ENCODE data around the gene MAP7.
"Not testable (repeated sequence)": the region's sequence is repeated elsewhere in the genome, so short reads cannot be mapped to it uniquely, and the experiment has no call there.

MAP7 gene

DNA sequence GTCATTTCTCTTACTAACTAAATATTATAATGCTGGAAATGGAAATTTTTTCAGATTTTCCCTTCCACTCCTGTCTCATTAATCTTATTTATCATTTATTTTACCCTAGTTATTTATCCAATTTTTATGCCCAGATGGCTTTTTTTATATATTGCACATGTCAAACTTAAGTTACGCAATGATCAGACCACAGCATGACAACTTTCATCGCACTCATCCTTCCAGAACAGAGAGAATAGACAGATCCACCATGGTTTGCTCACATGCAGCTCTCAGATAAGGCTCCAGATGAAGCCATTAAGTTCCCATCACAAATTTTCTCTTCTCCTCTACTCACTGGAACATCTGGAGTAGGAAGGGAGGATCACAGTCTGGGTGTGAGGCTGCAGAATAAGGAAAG, 48.7 kb downstream of the MAP7 start:
- DNase-seq = no peak

DNA sequence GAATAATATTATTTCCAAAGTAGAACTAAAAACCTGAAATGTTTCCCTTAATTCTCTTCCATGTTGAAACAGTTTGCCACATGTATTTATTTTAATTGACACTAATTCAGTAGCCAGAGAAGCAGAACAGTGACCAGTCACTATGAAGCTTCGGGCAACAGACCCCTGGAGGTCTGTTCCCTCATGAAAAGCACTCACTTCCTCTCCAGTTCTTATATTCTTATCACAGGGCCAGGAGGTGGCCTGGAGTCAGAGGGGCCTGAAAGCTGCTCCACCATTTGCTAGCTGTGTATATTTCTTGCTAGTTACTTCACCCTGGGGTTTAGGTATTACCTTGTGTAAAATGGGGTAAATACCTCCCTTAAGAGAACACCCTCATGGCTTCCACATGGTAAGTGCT, 49.1 kb downstream of the MAP7 start:
- DNase-seq = no peak

DNA sequence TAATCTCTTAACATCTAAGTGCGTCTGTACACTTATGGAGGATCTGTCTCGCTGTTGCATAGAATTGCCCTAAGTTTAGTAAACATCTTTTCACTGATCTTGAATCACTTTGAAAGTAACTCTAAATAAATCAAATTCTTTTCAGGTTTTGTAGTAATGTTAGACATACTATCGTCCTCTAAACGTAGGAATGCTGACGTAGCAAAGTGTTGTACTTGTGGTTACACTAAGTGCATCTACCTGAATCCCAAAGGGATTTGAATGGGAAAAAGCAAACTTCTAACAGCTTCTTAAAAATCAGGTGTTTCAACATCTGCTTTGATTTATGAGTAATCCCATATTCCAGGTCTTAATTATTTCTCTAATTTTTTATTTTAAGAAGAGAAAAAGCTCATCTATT, 49.8 kb downstream of the MAP7 start:
- DNase-seq = no peak

DNA sequence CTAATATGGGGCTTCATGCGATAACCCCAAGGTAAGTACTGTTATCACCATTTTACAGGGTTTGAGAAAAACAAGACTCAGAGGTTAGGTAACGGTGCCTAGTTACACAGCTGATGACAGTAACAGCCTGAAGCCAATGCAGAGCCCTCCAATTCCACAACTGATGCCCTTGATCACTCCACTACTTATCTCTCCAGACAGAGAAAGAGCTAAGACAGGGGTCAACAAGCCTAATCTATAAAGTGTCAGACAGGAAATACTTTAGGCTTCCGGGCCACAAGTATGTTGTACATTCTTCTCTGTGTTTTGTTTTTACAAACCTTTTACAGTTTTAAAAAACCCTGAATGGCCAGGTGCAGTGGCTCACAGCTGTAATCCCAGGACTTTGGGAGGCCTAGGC, 50.9 kb downstream of the MAP7 start:
- DNase-seq = no peak

DNA sequence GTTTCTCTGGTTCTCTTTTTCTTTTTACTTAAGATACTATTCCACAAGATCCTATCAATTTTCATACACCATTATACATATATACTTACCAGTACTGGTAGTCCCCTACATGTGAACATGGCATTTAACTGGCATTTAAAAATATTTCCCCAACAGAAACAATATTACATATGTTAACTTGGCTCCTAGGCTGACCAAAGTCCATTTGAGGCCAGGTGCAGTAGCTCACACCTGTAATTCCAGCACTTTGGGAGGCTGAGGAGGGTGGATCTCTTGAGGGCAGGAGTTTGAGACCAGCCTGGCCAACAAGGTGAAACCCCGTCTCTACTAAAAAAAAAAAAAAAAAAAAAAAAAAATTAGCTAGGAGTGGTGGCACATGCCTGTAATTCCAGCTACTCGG, 53.8 kb downstream of the MAP7 start:
- DNase-seq = not testable (repeated sequence)

DNA sequence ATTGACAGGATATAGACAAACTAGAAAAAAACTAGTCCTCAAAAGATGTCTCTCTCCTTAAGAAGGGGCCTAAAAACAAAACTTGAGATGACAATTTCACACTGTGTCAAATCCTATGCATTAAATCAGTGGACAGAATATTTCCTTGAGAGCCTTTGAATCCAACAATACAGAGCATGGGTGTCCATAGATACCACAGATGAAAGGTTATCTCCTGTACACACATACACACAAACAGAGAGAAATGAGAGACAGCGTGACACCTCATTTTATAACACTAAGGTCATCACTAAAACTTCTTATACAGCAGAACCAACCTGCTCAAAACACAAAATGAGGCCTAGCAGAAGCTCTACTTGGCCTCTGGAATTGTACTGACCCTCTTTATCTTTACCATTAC, 55.5 kb downstream of the MAP7 start:
- DNase-seq = no peak

DNA sequence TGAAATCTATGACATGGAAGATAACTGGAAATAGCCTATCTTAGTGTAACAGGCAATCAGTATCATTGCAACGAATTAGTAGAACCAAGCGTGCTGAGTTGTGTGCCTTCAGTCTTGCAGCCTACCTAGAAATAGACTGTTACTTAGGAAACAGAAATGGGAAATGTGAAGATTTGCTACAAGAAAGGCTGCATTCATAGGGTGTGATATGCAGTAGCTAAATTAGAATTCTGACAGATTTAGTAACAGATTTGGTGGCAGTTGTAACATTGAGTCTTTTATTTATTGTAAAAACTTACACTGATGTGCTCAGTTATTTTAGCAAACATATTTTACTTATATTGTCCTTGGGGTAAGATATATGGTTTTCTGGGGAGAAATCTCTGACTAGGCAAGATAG, 56.2 kb downstream of the MAP7 start:
- DNase-seq = no peak

DNA sequence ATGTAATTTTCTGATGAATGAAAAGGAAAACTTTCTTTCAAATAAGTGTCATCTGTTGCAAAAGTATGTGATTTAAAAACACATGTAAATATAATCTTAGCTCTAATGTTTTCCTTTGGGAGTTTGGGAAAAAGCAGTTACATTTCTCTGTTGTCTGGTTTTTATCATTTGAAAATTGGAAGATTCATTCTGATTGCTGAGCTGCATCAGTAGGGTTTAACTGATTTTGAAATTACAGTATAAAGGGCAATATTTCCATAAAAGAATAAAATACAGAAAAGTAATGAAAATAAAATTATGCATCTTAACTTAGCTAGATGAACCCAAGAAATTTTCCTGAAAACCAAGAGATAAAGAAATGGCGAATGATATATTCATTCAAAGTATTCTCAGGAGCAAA, 57.8 kb downstream of the MAP7 start:
- no peak for DNase-seq

DNA sequence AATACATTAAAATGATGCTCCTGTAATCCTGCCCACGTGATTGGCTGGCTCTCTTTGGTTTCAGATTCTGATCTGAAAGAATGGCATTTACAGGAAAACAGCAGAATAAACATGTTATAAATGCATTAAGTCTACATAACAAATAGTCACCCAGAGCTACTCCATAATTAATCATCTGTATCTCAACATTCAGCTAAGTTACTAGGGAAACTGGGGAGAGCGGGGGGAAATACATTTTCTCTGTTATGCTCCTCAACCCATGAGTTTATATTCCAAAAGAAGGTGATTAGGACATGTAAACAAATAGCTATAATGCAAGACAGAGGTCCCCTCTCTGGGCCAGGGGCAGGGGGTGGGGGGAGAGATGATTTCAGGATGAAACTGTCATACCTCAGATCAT, 58.5 kb downstream of the MAP7 start:
- no peak for DNase-seq

DNA sequence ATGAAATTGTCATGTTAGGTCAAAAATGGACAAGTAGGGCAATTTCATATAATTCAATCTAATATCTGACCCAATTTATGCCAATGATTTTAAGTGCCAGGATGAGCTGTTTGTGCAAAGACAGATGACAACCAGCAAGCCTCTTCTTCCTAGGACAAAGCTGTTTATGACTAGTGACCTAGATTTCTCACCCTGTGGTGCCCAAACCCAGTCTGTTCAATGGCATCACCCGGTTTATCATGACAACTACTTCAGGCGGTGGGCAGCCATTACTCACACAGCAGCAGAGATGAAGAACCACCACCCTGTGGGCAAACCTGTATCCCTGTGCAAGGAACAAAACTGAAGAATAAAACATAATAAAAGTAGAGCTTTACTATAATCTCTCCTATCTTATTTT, 59.0 kb downstream of the MAP7 start:
- no peak for DNase-seq

DNA sequence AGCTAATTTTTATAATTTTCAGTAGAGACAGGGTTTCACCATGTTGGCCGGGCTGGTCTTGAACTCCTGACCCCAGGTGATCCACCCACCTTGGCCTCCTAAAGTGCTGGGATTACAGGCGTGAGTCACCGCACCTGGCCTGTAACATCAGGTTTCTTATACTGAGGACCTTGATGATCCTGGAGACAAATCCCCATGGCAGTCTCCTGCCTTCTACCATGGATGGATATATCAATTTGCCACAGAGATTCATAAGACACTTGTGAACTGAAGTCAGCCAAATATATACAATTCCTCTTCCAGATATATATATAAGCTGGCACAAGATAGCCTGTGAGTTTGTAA, 60.6 kb downstream of the MAP7 start:
- DNase-seq = not testable (repeated sequence)

DNA sequence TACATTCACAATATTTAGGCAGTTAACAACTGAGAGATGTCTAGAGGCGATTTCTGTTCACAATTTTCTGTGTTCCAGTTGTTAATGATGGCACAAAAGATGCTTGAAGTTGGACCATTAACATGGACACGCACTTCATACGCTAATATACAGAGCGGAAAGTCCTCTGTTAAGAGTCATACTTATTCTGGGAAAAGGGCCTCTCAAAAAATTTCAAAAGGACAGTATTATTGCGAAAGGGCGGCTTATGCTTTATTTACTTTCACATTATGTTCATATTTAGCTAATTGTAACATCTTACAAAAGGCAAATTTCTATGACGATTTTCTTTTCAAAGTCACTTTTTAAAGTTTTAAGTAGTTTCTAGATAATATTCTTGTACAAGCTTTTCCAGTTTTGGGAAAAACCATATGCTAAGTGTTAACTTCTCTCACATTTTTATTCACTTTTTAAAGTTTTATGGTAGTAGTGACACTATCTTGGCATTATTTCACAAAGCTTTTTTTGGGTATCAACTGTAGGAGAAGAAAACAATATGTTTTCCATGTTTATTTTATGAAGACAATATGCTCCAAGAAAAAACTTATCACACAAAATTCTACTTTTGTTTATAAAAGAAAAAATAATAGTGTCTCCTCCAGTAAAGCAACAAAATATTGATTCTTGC, 62.3 kb downstream of the MAP7 start:
- no peak for DNase-seq

DNA sequence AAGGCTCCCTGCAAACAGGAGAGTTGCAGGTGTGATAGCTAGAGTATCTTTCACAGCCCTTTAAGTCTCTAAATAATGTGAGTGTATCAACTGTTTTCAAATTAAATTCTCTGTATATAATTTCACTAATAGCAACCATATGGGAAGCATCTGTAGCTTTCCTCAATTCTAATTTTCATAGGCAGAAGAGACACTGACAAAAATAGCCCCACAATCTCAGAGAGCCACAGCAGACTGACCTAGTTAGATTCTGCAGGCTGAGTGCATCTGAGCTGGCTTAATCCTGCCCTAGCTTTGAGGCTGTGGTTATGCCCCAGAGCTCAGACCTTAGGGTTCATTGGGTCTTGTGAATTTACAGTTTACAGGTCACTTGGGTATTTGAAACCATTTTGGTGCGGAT, 63.9 kb downstream of the MAP7 start:
- DNase-seq = peak; percentile 21

DNA sequence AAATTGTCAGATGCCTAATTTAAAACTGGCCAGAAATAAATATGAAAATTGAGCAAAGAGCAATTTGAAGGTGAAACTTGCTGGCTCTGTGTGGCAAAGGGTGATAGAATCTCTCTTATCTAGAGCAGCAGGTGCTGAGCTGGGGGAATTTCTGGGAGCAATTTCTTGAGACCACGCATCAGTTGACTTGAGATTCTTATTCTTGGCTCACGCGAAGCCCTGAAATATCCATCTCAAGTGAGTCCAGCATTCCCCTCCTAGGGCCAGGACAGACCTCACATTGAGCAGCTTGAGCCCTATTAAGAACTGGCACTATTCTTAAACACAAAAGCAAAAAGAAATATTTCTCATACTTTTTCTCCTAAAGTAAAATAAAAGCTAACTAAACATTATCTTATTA, 66.3 kb downstream of the MAP7 start:
- no peak for DNase-seq

DNA sequence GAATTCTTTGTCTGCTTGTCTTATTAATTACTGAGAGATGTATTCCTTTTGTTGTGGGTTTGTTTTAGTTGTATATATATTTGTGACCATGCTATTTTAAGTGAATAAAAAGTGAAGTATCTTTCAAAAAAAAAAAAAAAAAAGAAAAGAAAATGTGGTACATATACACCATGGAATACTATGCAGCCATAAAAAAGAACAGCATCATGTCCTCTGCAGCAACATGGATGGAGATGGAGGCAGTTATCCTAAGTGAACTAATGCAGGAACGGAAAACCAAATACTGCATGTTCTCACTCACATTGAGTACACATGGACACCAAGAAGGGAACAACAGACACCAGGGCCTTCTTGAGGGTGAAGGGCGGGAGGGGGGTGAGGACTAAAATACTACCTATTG, 67.2 kb downstream of the MAP7 start:
- DNase-seq = not testable (repeated sequence)

DNA sequence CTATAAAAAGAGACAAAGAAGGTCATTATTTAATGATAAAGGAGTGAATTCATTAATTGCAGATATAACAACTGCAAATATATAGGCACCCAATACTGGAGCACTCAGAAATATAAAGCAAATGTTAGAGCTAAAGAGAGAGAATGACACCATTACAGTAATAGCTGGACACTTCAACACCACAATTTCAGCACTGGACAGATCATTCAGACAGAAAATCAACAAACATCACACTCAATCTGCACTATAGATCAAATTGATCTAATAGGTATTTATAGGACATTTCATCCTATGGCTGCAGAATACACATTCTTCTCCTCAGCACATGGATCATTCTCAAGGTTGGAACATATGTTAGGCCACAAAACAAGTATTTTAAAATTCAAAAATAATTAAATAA, 72.7 kb downstream of the MAP7 start:
- no peak for DNase-seq

DNA sequence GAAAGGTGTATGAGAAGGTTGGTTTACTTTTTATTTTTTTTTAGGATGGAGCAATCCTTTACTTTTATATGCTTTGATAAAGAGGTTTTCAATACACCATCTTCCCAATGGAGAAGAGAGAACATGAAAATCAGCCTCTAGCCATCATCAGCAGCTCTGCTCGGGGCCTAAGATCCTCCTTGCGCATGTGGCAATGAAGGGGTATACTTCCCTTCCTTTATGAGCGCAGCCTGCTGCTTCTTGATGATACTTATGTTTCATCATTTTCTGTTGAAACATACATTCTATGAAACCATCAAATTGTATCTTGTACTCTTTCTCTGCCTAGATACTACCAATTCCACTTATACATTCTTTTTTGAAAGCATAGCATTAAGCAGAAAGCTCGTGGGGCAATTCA, 74.5 kb downstream of the MAP7 start:
- DNase-seq = no peak

DNA sequence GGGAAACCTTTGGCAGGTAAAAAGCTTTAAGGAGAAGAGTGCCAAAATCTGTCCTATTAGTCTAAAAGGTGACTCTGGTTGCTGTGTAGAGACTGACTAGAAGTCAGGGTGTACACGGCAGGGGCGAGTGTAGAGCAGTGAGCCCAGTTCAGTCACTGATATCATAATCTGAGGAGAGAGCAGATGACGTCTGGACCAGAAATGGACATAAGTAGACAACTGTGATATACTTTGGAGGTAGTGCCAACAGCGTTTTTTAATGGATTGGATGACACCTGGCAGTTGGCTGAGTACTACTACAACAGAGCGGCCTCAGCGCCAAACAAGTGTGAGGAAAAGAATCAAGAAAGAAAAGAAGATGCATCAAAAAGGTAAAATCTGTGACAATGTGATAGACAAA, 76.0 kb downstream of the MAP7 start:
- DNase-seq = no peak

DNA sequence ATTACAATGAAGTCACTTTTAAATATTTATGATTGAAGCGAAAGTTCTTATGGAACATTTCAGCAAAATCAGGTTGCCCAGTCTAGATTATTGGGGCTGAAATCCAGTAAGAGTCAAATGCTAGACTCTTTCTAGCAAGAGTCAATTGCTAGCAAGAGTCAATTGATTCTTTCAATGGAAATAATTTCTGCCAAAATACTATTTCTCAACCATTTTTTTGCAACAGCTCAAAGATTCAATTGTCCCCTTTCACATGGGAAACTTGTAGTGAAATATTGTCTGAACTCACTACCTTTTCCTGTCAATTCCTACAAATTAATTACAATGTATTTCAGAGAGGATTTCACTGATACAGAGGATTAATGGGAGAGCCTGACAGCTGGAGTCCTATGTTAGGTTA, 78.3 kb downstream of the MAP7 start:
- DNase-seq = no peak

DNA sequence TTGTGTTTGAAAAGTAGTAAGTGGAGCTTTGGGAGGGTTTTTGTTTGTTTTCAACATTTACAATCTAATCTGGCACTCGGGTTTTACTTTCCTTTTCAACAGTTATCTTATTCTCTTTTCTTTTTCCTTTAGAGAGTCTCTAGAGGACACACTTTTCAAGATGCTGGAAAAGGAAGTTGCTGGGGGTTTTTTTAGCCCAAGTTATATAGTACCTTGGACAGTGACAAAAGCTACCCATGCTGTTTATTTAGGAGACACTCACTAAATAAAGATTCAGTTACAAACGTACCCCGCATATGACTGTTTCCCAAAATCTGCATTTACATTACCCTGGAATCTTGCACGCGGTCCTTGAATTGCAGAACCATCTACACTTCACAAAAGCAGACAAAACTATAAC, 78.8 kb downstream of the MAP7 start:
- DNase-seq = no peak

DNA sequence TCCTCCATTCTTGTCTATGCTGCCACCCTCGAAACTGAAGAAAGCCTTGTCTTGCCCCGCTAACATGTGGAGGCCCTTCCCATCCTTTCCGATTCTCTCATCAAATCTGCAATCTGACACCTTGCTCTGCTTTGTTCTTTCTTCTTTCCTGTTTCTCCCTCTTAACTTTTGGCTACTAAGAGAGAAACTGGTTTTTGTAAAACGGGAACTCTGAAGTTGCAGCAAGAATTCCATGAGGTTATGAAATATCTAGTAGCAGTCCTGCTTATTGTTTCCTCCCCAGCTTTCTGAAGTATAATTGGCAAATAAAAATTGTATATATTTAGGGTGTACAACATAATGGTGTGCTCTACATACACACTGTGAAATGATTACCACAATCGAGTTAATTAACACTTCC, 80.2 kb downstream of the MAP7 start:
- DNase-seq = no peak

DNA sequence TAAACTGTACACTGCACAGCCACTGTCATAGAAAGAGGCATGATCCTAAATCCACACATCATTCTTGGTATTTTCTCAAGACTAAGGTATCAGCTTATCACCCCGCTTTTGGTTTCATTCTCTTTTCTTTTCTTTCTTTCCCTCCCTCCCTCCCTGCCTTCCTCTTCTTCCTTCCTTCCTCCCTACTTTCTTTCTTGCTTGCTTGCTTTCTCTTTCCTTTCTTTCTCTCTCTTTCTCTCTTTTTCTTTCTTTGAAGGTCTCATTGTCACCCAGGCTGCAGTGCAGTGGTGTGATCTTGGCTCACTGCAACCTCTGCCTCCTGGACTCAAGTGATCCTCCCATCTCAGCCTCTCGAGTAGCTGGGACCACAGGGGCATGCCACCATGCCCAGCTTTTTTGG, 81.1 kb downstream of the MAP7 start:
- DNase-seq = no peak

DNA sequence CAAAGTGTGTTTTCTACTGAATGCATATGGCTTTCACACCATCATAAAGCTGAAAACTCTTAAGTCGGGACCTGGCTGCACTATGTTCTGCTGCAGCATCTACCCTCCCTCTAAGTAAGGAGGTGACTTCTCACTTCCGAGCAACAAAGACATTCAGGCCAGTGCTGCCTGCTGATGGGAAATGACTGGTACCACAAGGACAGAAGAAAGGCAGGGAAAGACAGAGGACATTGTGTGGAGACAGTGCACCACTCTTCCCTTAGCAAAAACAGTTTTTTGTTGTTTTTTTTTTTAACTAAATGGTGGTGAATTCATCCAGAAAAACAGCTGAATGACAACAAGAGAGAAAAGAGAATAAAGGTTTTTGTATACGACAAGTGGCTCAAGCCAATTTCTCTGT, 81.5 kb downstream of the MAP7 start:
- DNase-seq = no peak

DNA sequence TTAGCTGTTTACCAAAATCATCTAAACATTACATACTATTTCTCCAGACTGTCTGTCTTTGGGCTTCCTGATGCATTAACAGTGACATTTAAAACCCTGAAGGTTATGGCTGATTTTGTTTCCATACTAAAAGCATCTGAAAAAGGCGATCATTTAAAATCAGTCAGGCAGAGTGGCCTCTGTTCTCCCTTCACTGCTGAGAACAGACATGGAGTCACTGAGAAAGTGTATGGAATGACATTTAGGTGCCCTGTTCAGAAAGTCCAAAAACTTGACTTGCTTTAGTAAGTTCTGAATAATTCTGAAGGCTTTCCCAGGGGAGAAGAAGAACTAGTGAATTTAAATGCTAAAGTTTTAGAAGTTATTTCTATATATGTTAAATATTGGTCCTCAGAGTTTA, 83.0 kb downstream of the MAP7 start:
- DNase-seq = no peak

DNA sequence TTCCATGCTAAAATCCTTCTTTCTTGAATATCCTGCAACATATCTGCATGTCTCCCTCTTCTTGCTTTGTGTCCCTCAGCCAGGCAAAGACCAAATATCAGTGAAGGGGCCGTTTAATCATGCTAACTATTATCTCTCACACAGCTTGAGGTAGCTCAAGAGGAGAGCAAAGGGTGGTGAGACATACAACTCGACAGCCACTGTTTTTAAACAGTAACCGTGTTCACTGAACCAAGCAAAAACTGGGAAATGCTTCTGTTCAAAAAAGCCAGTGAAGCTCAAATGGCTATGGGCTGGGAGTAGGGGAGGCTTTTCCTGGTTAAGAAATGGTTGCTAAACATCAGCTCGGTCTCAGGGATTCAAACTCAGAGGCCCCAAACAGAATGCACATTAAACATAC, 83.4 kb downstream of the MAP7 start:
- DNase-seq = peak; percentile 7

DNA sequence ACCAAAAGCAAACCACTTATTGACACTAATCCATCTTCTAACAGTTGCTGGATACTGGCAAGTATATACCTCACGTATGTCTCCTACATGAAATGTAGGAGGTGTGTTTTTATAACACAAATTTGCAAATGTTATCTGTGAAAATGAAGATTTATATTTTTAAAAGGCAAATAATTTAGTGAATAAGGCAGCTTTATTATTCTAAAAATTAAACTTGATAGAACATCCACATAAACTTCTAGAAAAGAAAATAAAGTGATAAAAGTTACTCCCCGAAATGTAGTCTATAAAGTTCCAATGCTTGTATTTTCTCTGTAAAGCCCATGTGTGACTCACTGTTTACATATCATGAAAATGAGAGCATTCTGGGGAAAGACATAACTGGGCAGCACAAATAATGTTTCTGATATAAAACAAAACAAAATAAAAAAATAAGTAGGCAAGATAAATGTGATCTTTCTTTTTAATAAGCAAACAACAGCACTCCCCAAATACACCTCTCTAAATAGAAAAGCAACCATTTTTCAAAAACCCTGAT, 84.4 kb downstream of the MAP7 start:
- no peak for DNase-seq

Measured in NCI-H1694 (cell line).